Activated B cell treated with CpG ODN at 0.5 μM for 24 hours (primary cell): Measurements from ENCODE around the gene MAPK10. TPM values are rescaled to one million over a fixed set of nuclear protein-coding genes. Genes with fewer than 3 reads are reported as not detected.

Experiments
- ATAC-seq: fragments of 200-7000 bp; cut with Tn5 transposase; one replicate; pipeline ENCODE4 v1.10.0; 2021; ENCODE audit warnings: low read depth, mild to moderate bottlenecking, moderate library complexity
- CTCF ChIA-PET: fragments of 350-600 bp; sonication (Branson Sonifier 250); formaldehyde crosslinking; loops from one replicate; lab custom pipeline; 2021; ENCODE audit warnings: antibody characterized with exemption; lab: Charles Lee
- POLR2A ChIA-PET: fragments of 350-600 bp; sonication (Branson Sonifier 250); formaldehyde crosslinking; loops from one replicate; lab custom pipeline; 2021; ENCODE audit warnings: antibody characterized with exemption; lab: Charles Lee
- DNase-seq: peaks from one replicate; pipeline ENCODE4 v3.0.0; 2022
- H3K27ac Mint-ChIP-seq: one replicate; pipeline ENCODE4 v1.8.0; 2020; ENCODE audit warnings: mixed read lengths
- H3K27me3 Mint-ChIP-seq: one replicate; pipeline ENCODE4 v1.8.0; 2021; ENCODE audit warnings: mixed read lengths
- H3K36me3 Mint-ChIP-seq: one replicate; pipeline ENCODE4 v1.8.0; 2021; ENCODE audit warnings: low read depth, mixed read lengths
- H3K4me1 Mint-ChIP-seq: one replicate; pipeline ENCODE4 v1.8.0; 2021; ENCODE audit warnings: mixed read lengths
- H3K4me3 Mint-ChIP-seq: one replicate; pipeline ENCODE4 v1.8.0; 2020; ENCODE audit warnings: mild to moderate bottlenecking, mixed read lengths
- H3K9me3 Mint-ChIP-seq: one replicate; pipeline ENCODE4 v1.8.0; 2020; ENCODE audit warnings: mixed read lengths
- CTCF ChIP-seq: fragments of 200-600 bp; IDR thresholded peaks from one replicate; pipeline ENCODE4 v1.8.0; 2022; ENCODE audit warnings: antibody characterized with exemption, mild to moderate bottlenecking
- intact Hi-C: fragments of 100-400 bp; cut with micrococcal nuclease; formaldehyde crosslinking; loops from one replicate; pipeline ENCODE4 v1.15.1; 2024
- total RNA-seq: library from RNA; stranded (reverse); gene quantifications from 2 replicates; pipeline ENCODE4 v1.2.3, GENCODE V29; 2022

Gene MAPK10
- total RNA-seq, 1 donor from 2014 or later = 0.75 TPM

- no peak for ATAC-seq
- Mint-ChIP-seq H3K27ac (no peak overlapping the region), H3K27me3 (no peaks in the 10 kb centered on the region), H3K4me3 (no peak overlapping the region), H3K9me3 (no peaks in the 10 kb centered on the region), H3K4me1 (peaks cover 2% of the 10 kb centered on the region), H3K36me3 (peaks cover 45% of the 10 kb centered on the region)
- POLR2A ChIA-PET = no interaction called here
- DNase-seq = no peak
- CTCF ChIA-PET = interaction anchor here (1.0 kb wide), 1 partner anchor 16 kb away, joined by 3 read pairs; no protein-coding TSS in a partner anchor
- TF ChIP-seq CTCF = no peak
- intact Hi-C loops = no loop called here
Measured at GRCh38 chr4:85953651-85954018, 406.2 kb downstream of the MAPK10 start.

GRCh38 chr4:85952972-85953650 lies 406.7 kb downstream of the MAPK10 start:
- DNase-seq (no peak), ATAC-seq (no peak)
- no peak overlapping the region for H3K27ac Mint-ChIP-seq
- H3K4me1 Mint-ChIP-seq = peaks cover 2% of the 10 kb centered on the region
- CTCF ChIA-PET = no interaction called here
- TF ChIP-seq CTCF = no peak
- no peaks in the 10 kb centered on the region for H3K27me3 Mint-ChIP-seq
- POLR2A ChIA-PET = no interaction called here
- H3K9me3 Mint-ChIP-seq = no peaks in the 10 kb centered on the region
- no peak overlapping the region for H3K4me3 Mint-ChIP-seq
- intact Hi-C loops = no loop called here
- H3K36me3 Mint-ChIP-seq = peaks cover 44% of the 10 kb centered on the region

- no peak for ATAC-seq
- Mint-ChIP-seq H3K9me3 (no peaks in the 10 kb centered on the region), H3K4me1 (peaks cover 2% of the 10 kb centered on the region), H3K36me3 (peaks cover 44% of the 10 kb centered on the region), H3K27ac (no peak overlapping the region), H3K4me3 (no peak overlapping the region), H3K27me3 (no peaks in the 10 kb centered on the region)
- intact Hi-C loops = no loop called here
- no peak for DNase-seq
- POLR2A ChIA-PET = no interaction called here
- no peak for TF ChIP-seq CTCF
- CTCF ChIA-PET = no interaction called here
Measured at GRCh38 chr4:85952528-85952927, 407.3 kb downstream of the MAPK10 start.

GRCh38 chr4:85951099-85951498 lies 408.8 kb downstream of the MAPK10 start:
- no peak for DNase-seq
- no peak overlapping the region for H3K4me3 Mint-ChIP-seq
- CTCF ChIA-PET = no interaction called here
- intact Hi-C loops = no loop called here
- no peak for ATAC-seq
- peaks cover 40% of the 10 kb centered on the region for H3K36me3 Mint-ChIP-seq
- H3K27me3 Mint-ChIP-seq = no peaks in the 10 kb centered on the region
- TF ChIP-seq CTCF = no peak
- H3K27ac Mint-ChIP-seq = no peak overlapping the region
- peaks cover 2% of the 10 kb centered on the region for H3K4me1 Mint-ChIP-seq
- POLR2A ChIA-PET = no interaction called here
- no peaks in the 10 kb centered on the region for H3K9me3 Mint-ChIP-seq

GRCh38 chr4:85946821-85947220 lies 413.0 kb downstream of the MAPK10 start:
- CTCF ChIA-PET = no interaction called here
- Mint-ChIP-seq H3K27me3 (no peaks in the 10 kb centered on the region), H3K4me1 (no peaks in the 10 kb centered on the region), H3K4me3 (no peak overlapping the region), H3K27ac (no peak overlapping the region), H3K36me3 (peaks cover 30% of the 10 kb centered on the region), H3K9me3 (no peaks in the 10 kb centered on the region)
- no peak for TF ChIP-seq CTCF
- ATAC-seq = no peak
- no peak for DNase-seq
- intact Hi-C loops = no loop called here
- POLR2A ChIA-PET = no interaction called here
